DOHH2 (cell line): ENCODE data around the gene LAMA2.

ENCODE experiments used
- H3F3A ChIP-seq: fragments of 200-600 bp; sonication (generic), shearing (Covaris generic); 2 replicates; pipeline ENCODE4 v1.6.0; 2016; ENCODE audit warnings: antibody characterized with exemption, mild to moderate bottlenecking; ENCODE audit not compliant: control insufficient read depth, insufficient read depth
- H3K27ac ChIP-seq: fragments of 200-600 bp; sonication (generic); 2 replicates; pipeline ENCODE4 v1.5.1; 2014; ENCODE audit warnings: low read depth, mild to moderate bottlenecking, low read length, moderate library complexity
- H3K27me3 ChIP-seq: fragments of 200-600 bp; sonication (generic); 2 replicates; pipeline ENCODE4 v1.6.1; 2014; ENCODE audit warnings: mild to moderate bottlenecking, low read length, mixed read lengths; ENCODE audit not compliant: control insufficient read depth
- H3K36me3 ChIP-seq: fragments of 200-600 bp; sonication (generic); 2 replicates; pipeline ENCODE4 v1.6.1; 2014; ENCODE audit warnings: mild to moderate bottlenecking, low read length, moderate library complexity, mixed read lengths; ENCODE audit not compliant: control insufficient read depth
- H3K4me1 ChIP-seq: fragments of 200-600 bp; sonication (generic); 2 replicates; pipeline ENCODE4 v1.6.1; 2014; ENCODE audit warnings: mild to moderate bottlenecking, low read length, mixed read lengths; ENCODE audit not compliant: control insufficient read depth
- H3K4me2 ChIP-seq: fragments of 200-600 bp; sonication (generic); 2 replicates; pipeline ENCODE4 v1.6.0; 2014; ENCODE audit warnings: mild to moderate bottlenecking, low read length, moderate library complexity
- H3K4me3 ChIP-seq: fragments of 200-600 bp; sonication (generic); 2 replicates; pipeline ENCODE4 v1.5.1; 2014; ENCODE audit warnings: mild to moderate bottlenecking, low read length, mixed read lengths
- H3K79me2 ChIP-seq: fragments of 200-600 bp; sonication (generic); 2 replicates; pipeline ENCODE4 v1.6.1; 2014; ENCODE audit warnings: mild to moderate bottlenecking, low read length, mixed read lengths; ENCODE audit not compliant: control insufficient read depth
- H3K9me2 ChIP-seq: fragments of 200-600 bp; sonication (generic); replicated peaks from 2 replicates; pipeline ENCODE4 v1.6.1; 2014; ENCODE audit warnings: mild to moderate bottlenecking, low read length, mixed read lengths; ENCODE audit not compliant: control insufficient read depth
- H3K9me3 ChIP-seq: fragments of 200-600 bp; sonication (generic); 2 replicates; pipeline ENCODE4 v1.6.1; 2014; ENCODE audit warnings: antibody characterized with exemption, low read length, mixed read lengths; ENCODE audit not compliant: control insufficient read depth, insufficient read depth
- H4K20me1 ChIP-seq: fragments of 200-600 bp; sonication (generic); 2 replicates; pipeline ENCODE4 v1.6.0; 2014; ENCODE audit warnings: low read depth, mild to moderate bottlenecking, antibody characterized with exemption, low read length, moderate library complexity; ENCODE audit not compliant: control insufficient read depth, insufficient read depth
- EZH2phosphoT487 ChIP-seq: fragments of 200-600 bp; sonication (generic); IDR thresholded peaks from 2 replicates; pipeline ENCODE4 v1.6.1; 2017; ENCODE audit warnings: borderline replicate concordance, mild to moderate bottlenecking, antibody characterized with exemption, low read length, moderate library complexity, mixed read lengths
- TF ChIP-seq, protein P1 (sequence below): fragments of 200-600 bp; sonication (generic); IDR thresholded peaks from one replicate; pipeline ENCODE4 v1.5.1; 2014; ENCODE audit warnings: antibody characterized with exemption, mild to moderate bottlenecking, low read depth, low read length; ENCODE audit not compliant: poor library complexity, severe bottlenecking

LAMA2 gene

DNA sequence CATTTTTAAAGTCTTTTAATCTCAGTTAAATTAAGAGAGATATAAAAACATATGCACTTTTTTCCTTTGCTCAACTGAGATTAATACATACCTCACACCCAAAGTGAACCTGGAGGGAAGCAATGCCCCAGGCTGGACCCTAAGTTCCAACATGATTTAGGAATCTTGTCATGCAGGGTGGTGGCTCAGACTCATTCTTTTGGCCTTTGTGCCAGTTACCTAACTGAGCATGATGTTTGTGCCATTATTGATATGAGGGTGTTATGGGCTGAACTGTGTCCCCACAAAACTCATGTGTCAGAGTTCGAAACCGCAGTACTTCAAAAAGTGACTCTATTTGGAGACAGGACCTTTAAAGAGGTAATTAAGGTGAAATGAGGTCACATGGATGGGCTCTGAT, 639.0 kb downstream of the LAMA2 start:
- Histone ChIP-seq H3K27me3 (no peaks in the 10 kb centered on the region), H3K9me3 (no peaks in the 10 kb centered on the region), H3K4me1 (no peaks in the 10 kb centered on the region), H3K36me3 (no peaks in the 10 kb centered on the region), H3K4me3 (no peak overlapping the region), H3K9me2 (no peaks in the 10 kb centered on the region), H4K20me1 (no peaks in the 10 kb centered on the region), H3F3A (no peaks in the 10 kb centered on the region), H3K4me2 (no peak overlapping the region), H3K79me2 (no peaks in the 10 kb centered on the region), H3K27ac (no peak overlapping the region)
- TF ChIP-seq EZH2phosphoT487: no peak
- TF ChIP-seq, protein P1, sequence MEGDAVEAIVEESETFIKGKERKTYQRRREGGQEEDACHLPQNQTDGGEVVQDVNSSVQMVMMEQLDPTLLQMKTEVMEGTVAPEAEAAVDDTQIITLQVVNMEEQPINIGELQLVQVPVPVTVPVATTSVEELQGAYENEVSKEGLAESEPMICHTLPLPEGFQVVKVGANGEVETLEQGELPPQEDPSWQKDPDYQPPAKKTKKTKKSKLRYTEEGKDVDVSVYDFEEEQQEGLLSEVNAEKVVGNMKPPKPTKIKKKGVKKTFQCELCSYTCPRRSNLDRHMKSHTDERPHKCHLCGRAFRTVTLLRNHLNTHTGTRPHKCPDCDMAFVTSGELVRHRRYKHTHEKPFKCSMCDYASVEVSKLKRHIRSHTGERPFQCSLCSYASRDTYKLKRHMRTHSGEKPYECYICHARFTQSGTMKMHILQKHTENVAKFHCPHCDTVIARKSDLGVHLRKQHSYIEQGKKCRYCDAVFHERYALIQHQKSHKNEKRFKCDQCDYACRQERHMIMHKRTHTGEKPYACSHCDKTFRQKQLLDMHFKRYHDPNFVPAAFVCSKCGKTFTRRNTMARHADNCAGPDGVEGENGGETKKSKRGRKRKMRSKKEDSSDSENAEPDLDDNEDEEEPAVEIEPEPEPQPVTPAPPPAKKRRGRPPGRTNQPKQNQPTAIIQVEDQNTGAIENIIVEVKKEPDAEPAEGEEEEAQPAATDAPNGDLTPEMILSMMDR: no peak

DNA sequence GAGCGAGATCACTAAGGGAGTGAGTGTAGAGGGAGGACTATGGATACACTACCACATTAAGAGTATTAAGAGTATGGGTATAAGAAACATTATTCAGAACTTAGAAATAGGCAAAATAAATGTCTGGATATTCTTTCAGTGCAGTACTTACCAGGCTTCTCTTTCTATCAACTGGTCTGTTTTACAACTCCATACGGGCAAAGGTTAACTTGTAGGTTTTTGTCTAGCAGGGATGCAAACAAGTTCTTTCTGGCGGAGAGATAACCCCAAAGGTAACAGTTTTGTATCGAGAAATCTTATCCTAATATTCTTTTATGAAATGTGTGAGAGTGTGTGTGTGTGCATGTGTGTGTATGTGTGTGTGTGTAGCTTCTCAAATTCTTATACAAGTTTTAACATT, 640.9 kb downstream of the LAMA2 start:
- no peak for TF ChIP-seq EZH2phosphoT487
- TF ChIP-seq, protein P1: no peak
- Histone ChIP-seq H3K4me2 (no peak overlapping the region), H3K27me3 (no peaks in the 10 kb centered on the region), H3K27ac (no peak overlapping the region), H3K9me3 (no peaks in the 10 kb centered on the region), H3K36me3 (no peaks in the 10 kb centered on the region), H4K20me1 (no peaks in the 10 kb centered on the region), H3K4me1 (no peaks in the 10 kb centered on the region), H3F3A (no peaks in the 10 kb centered on the region), H3K79me2 (no peaks in the 10 kb centered on the region), H3K9me2 (no peaks in the 10 kb centered on the region), H3K4me3 (no peak overlapping the region)

DNA sequence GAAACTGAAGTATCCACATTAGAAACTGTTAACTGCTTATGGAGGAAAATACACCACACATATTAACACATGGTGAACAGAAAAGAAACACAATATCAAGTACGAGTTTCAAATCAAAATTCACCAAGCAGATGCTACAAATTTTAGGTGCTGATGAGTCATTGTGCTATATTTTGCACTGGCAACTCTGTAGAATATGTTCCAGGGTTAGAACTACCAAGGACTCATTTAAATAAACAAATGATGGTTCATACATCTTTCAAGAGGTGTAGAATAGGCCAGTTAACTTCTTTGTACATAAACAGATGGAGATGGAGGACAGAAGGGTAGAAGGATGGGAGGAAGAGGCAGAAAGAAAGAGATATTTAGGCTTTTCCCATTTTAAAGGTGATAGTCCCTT, 642.1 kb downstream of the LAMA2 start:
- no peaks in the 10 kb centered on the region for H3K27me3 ChIP-seq

More for the DNA sequence above, 642.1 kb downstream of the LAMA2 start:
- no peak overlapping the region for H3K4me3 ChIP-seq
- no peaks in the 10 kb centered on the region for H3K36me3 ChIP-seq
- H3K9me2 ChIP-seq: no peaks in the 10 kb centered on the region
- no peaks in the 10 kb centered on the region for H4K20me1 ChIP-seq
- H3K4me1 ChIP-seq: no peaks in the 10 kb centered on the region
- H3K27ac ChIP-seq: no peak overlapping the region
- no peaks in the 10 kb centered on the region for H3F3A ChIP-seq
- H3K9me3 ChIP-seq: no peaks in the 10 kb centered on the region
- no peak overlapping the region for H3K4me2 ChIP-seq
- H3K79me2 ChIP-seq: no peaks in the 10 kb centered on the region
- TF ChIP-seq, protein P1: no peak
- no peak for TF ChIP-seq EZH2phosphoT487
